Keratinocyte (primary cell): ENCODE results near the gene CA5A. TPM values are rescaled to one million over a fixed set of nuclear protein-coding genes. Genes with fewer than 3 reads are reported as not detected.

Source experiments
- DNase-seq: peaks from one replicate; pipeline ENCODE4 v3.0.0-alpha.2; 2011; ENCODE audit warnings: low read depth, missing footprints, low spot score
- FAIRE-seq: peaks from 2 replicates; lab custom pipeline; 2011; peaks lifted over from hg19 to GRCh38; lab: Jason Lieb, UNC
- H2AFZ ChIP-seq: 2 replicates; pipeline ENCODE4 v1.6.0; 2012; ENCODE audit warnings: low read length, control low read depth, inconsistent platforms; ENCODE audit not compliant: control insufficient read depth
- H3K27ac ChIP-seq: 2 replicates; pipeline ENCODE4 v1.5.1; 2011; ENCODE audit warnings: low read length; ENCODE audit not compliant: control insufficient read depth, insufficient read depth
- H3K27me3 ChIP-seq: 3 replicates; pipeline ENCODE4 v1.6.0; 2011; ENCODE audit warnings: low read length; ENCODE audit not compliant: control insufficient read depth, insufficient read depth; ENCODE audit errors: extremely low read depth
- H3K36me3 ChIP-seq, 2 experiments: 2 replicates in 1 of 2; 3 replicates in 1 of 2; pipeline ENCODE4 v1.5.1; 2011; ENCODE audit warnings: low read length in 2 of 2, mild to moderate bottlenecking in 1 of 2; ENCODE audit not compliant: control insufficient read depth in 2 of 2, insufficient read depth in 2 of 2; ENCODE audit errors: extremely low read depth in 1 of 2
- H3K4me1 ChIP-seq: 3 replicates; pipeline ENCODE4 v1.5.1; 2011; ENCODE audit warnings: low read length; ENCODE audit not compliant: control insufficient read depth, insufficient read depth; ENCODE audit errors: extremely low read depth
- H3K4me2 ChIP-seq: 3 replicates; pipeline ENCODE4 v1.6.0; 2011; ENCODE audit warnings: low read depth, low read length; ENCODE audit not compliant: control insufficient read depth, insufficient read depth; ENCODE audit errors: extremely low read depth
- H3K4me3 ChIP-seq, 3 experiments: fragments of 200-600 bp in 1 of 3; sonication (generic) in 1 of 3; 2 replicates in 2 of 3; 3 replicates in 1 of 3; pipeline ENCODE4 v1.5.1; 2011 to 2016; ENCODE audit warnings: low read length in 3 of 3, mild to moderate bottlenecking in 3 of 3, control low read depth in 2 of 3, inconsistent platforms in 1 of 3, low read depth in 1 of 3, mixed read lengths in 1 of 3, mixed run types in 1 of 3, moderate library complexity in 1 of 3; ENCODE audit not compliant: control insufficient read depth in 2 of 3, insufficient read depth in 2 of 3; ENCODE audit errors: extremely low read depth in 1 of 3
- H3K79me2 ChIP-seq: 2 replicates; pipeline ENCODE4 v1.6.0; 2012; ENCODE audit warnings: low read length; ENCODE audit not compliant: control insufficient read depth, insufficient read depth
- H3K9ac ChIP-seq: 3 replicates; pipeline ENCODE4 v1.6.0; 2011; ENCODE audit warnings: low read length; ENCODE audit not compliant: control insufficient read depth, insufficient read depth; ENCODE audit errors: extremely low read depth
- H3K9me1 ChIP-seq: 3 replicates; pipeline ENCODE4 v1.6.0; 2011; ENCODE audit warnings: low read length; ENCODE audit not compliant: control insufficient read depth, insufficient read depth; ENCODE audit errors: extremely low read depth
- H3K9me3 ChIP-seq: 2 replicates; pipeline ENCODE4 v1.5.1; 2012; ENCODE audit warnings: low read depth, low read length; ENCODE audit not compliant: control insufficient read depth
- H4K20me1 ChIP-seq: 3 replicates; pipeline ENCODE4 v1.6.0; 2011; ENCODE audit warnings: low read length; ENCODE audit not compliant: control insufficient read depth, insufficient read depth; ENCODE audit errors: extremely low read depth
- EZH2 ChIP-seq: IDR thresholded peaks from one replicate; pipeline ENCODE4 v1.6.1; 2012; ENCODE audit warnings: inconsistent platforms, mild to moderate bottlenecking, low read length, moderate library complexity
- dilution Hi-C: fragments of 300-500 bp; cut with MboI; formaldehyde crosslinking; loops from one replicate; pipeline ENCODE4 v1.7.0; 2020; ENCODE audit warnings: low sequenced_read_pairs; ENCODE audit not compliant: extremely low pct_ligation_motif_present
- polyA plus RNA-seq, 5 experiments: library from polyadenylated mRNA; depleted of rRNA in 3 of 5; stranded (reverse) in 3 of 5; stranded (forward) in 1 of 5; unstranded in 1 of 5; fragments of >200 nt; gene quantifications; 1 replicate in 1 of 5; 2 replicates in 3 of 5; 3 replicates in 1 of 5; pipeline versions ENCODE4 v1.2.1 to v1.2.3, GENCODE V29; 2011 to 2012; ENCODE audit warnings: missing spikeins in 2 of 5, low read depth in 1 of 5, low replicate concordance in 1 of 5
- TF ChIP-seq, protein P1 (sequence below), 3 experiments: IDR thresholded peaks in 1 of 3; conservative IDR thresholded peaks in 1 of 3; optimal IDR thresholded peaks in 1 of 3; 2 replicates in 2 of 3; 3 replicates in 1 of 3; pipeline versions ENCODE3 to v1.5.1; 2011; ENCODE audit warnings: low read length in 3 of 3, mild to moderate bottlenecking in 3 of 3, moderate library complexity in 2 of 3, control low read depth in 1 of 3, inconsistent platforms in 1 of 3; ENCODE audit not compliant: insufficient read depth in 2 of 3; ENCODE audit errors: extremely low read depth in 1 of 3

The CA5A gene
- polyA plus RNA-seq, 1 donor (not counting 4 experiments of a cell fraction or from before 2014, with no cell fraction given) = not detected

GRCh38 chr16:87948119-87948545 is 11.8 kb upstream of the CA5A start:
- FAIRE-seq (no peak), DNase-seq (no peak)
- H3K27ac ChIP-seq = no peak overlapping the region
- peaks cover 14% of the 10 kb centered on the region for H3K4me1 ChIP-seq
- H3K4me3 ChIP-seq = no peak overlapping the region
- dilution Hi-C loops = no loop called here
- TF ChIP-seq, protein P1, sequence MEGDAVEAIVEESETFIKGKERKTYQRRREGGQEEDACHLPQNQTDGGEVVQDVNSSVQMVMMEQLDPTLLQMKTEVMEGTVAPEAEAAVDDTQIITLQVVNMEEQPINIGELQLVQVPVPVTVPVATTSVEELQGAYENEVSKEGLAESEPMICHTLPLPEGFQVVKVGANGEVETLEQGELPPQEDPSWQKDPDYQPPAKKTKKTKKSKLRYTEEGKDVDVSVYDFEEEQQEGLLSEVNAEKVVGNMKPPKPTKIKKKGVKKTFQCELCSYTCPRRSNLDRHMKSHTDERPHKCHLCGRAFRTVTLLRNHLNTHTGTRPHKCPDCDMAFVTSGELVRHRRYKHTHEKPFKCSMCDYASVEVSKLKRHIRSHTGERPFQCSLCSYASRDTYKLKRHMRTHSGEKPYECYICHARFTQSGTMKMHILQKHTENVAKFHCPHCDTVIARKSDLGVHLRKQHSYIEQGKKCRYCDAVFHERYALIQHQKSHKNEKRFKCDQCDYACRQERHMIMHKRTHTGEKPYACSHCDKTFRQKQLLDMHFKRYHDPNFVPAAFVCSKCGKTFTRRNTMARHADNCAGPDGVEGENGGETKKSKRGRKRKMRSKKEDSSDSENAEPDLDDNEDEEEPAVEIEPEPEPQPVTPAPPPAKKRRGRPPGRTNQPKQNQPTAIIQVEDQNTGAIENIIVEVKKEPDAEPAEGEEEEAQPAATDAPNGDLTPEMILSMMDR (optimal IDR thresholded peaks at IDR 0.05 in 1 of 3, IDR thresholded peaks at IDR 0.05 in 1 of 3, conservative IDR thresholded peaks at IDR 0.05 in 1 of 3; ENCODE audit: extremely low read depth in 1 of 3, insufficient read depth in 2 of 3, low read length in 3 of 3) = no peak
- peaks cover 15% of the 10 kb centered on the region for H3K79me2 ChIP-seq
- H3K27me3 ChIP-seq = no peaks in the 10 kb centered on the region
- H3K36me3 ChIP-seq = peaks cover 0 to 2% of the 10 kb centered on the region in 2 experiments
- H3K9ac ChIP-seq = no peak overlapping the region
- no peaks in the 10 kb centered on the region for H3K9me1 ChIP-seq
- H3K9me3 ChIP-seq = no peaks in the 10 kb centered on the region
- H4K20me1 ChIP-seq = no peaks in the 10 kb centered on the region
- H2AFZ ChIP-seq = no peak overlapping the region
- H3K4me2 ChIP-seq = no peak overlapping the region

- Histone ChIP-seq H3K79me2 (peaks cover 9% of the 10 kb centered on the region), H2AFZ (no peak overlapping the region), H3K27ac (no peak overlapping the region), H3K4me2 (no peak overlapping the region), H3K4me3 (no peak overlapping the region), H3K9me1 (no peaks in the 10 kb centered on the region), H3K27me3 (no peaks in the 10 kb centered on the region), H3K9ac (no peak overlapping the region), H3K9me3 (no peaks in the 10 kb centered on the region), H3K36me3 (no peaks in the 10 kb centered on the region), H4K20me1 (no peaks in the 10 kb centered on the region), H3K4me1 (peaks cover 11% of the 10 kb centered on the region)
- DNase-seq = no peak
- FAIRE-seq = no peak
- TF ChIP-seq EZH2 = no peak
- dilution Hi-C loops = no loop called here
These were observed 11.2 kb upstream of the CA5A start for GRCh38 chr16:87947356-87948118.
